NCI-H524 treated with DMSO at 0.1 percent for 48 hours (cell line): ENCODE measurements around the gene NUMA1.

Experiments
- DNase-seq: peaks from one replicate; lab custom pipeline; 2025; lab: John Stamatoyannopoulos, UW

NUMA1 gene

GRCh38 chr11:71999798-72000197 lies 80.5 kb downstream of the NUMA1 start:
- no peak for DNase-seq

- no peak for DNase-seq
Observed at GRCh38 chr11:71999362-71999761, 81.0 kb downstream of the NUMA1 start.

GRCh38 chr11:71998649-71999310 lies 81.6 kb downstream of the NUMA1 start, which contains the start of gene IL18BP:
IL18BP (plus strand) TSS chr11:71998909; CDS start chr11:71999985, 1,076 bp downstream.
- DNase-seq = no peak

- no peak for DNase-seq
Observed at GRCh38 chr11:71998061-71998460, 82.3 kb downstream of the NUMA1 start.

- DNase-seq = no peak
Observed at GRCh38 chr11:71997594-71997993, 82.7 kb downstream of the NUMA1 start.

GRCh38 chr11:71996946-71997345 lies 83.4 kb downstream of the NUMA1 start:
- peak; percentile 31 for DNase-seq

GRCh38 chr11:71996517-71996916 lies 83.8 kb downstream of the NUMA1 start:
- no peak for DNase-seq

- DNase-seq = no peak
Observed at GRCh38 chr11:71995726-71996291, 84.5 kb downstream of the NUMA1 start.

GRCh38 chr11:71994786-71995185 lies 85.6 kb downstream of the NUMA1 start:
- no peak for DNase-seq

- DNase-seq = no peak
Observed at GRCh38 chr11:71992136-71992730, 88.1 kb downstream of the NUMA1 start.

GRCh38 chr11:71991494-71991893 lies 88.8 kb downstream of the NUMA1 start:
- no peak for DNase-seq

GRCh38 chr11:71990701-71991100 lies 89.6 kb downstream of the NUMA1 start:
- DNase-seq = no peak

- no peak for DNase-seq
Observed at GRCh38 chr11:71988050-71988449, 92.3 kb downstream of the NUMA1 start.

- DNase-seq = no peak
Observed at GRCh38 chr11:71987521-71987920, 92.8 kb downstream of the NUMA1 start.

GRCh38 chr11:71986131-71986530 lies 94.2 kb downstream of the NUMA1 start:
- DNase-seq = no peak

GRCh38 chr11:71979602-71980001 lies 100.7 kb downstream of the NUMA1 start:
- DNase-seq = no peak

- no peak for DNase-seq
Observed at GRCh38 chr11:71979094-71979493, 101.2 kb downstream of the NUMA1 start.

GRCh38 chr11:71977743-71978418 lies 102.5 kb downstream of the NUMA1 start:
- DNase-seq = no peak

GRCh38 chr11:71977090-71977489 lies 103.3 kb downstream of the NUMA1 start:
- DNase-seq = no peak

GRCh38 chr11:71976551-71976950 lies 103.8 kb downstream of the NUMA1 start:
- DNase-seq = no peak

- DNase-seq = no peak
Observed at GRCh38 chr11:71971680-71972079, 108.7 kb downstream of the NUMA1 start.

GRCh38 chr11:71964641-71965040 lies 115.7 kb downstream of the NUMA1 start:
- no peak for DNase-seq

- DNase-seq = no peak
Observed at GRCh38 chr11:71963468-71963867, 116.9 kb downstream of the NUMA1 start.
